Thymus (tissue), 11 donors: ENCODE data around the gene UBE2J1. TPM values are rescaled to one million over a fixed set of nuclear protein-coding genes. Genes with fewer than 3 reads are reported as not detected.

Source experiments
- DNase-seq, 9 donors: peaks; one replicate each; pipeline ENCODE4 v3.0.0-alpha.2; 2013; ENCODE audit warnings: low spot score in 9 of 9, low read depth in 6 of 9, missing footprints in 1 of 9
- H3K27ac ChIP-seq, 2 donors: one replicate each; pipeline ENCODE4 v1.5.1; 2013; ENCODE audit warnings: control low read depth in 1 of 2, low read depth in 1 of 2, low read length in 1 of 2, mild to moderate bottlenecking in 1 of 2, moderate library complexity in 1 of 2
- H3K27me3 ChIP-seq, 2 donors: one replicate each; pipeline ENCODE4 v1.5.1; 2013; ENCODE audit warnings: low read length in 1 of 2; ENCODE audit not compliant: control insufficient read depth in 2 of 2, insufficient read depth in 1 of 2
- H3K36me3 ChIP-seq, 2 donors: one replicate each; pipeline ENCODE4 v1.5.1; 2013; ENCODE audit warnings: low read length in 1 of 2, mild to moderate bottlenecking in 1 of 2, moderate library complexity in 1 of 2; ENCODE audit not compliant: control insufficient read depth in 2 of 2, insufficient read depth in 2 of 2
- H3K4me1 ChIP-seq, 2 donors: one replicate each; pipeline ENCODE4 v1.5.1; 2013; ENCODE audit warnings: low read length in 2 of 2; ENCODE audit not compliant: control insufficient read depth in 2 of 2, insufficient read depth in 2 of 2
- H3K4me3 ChIP-seq, 2 donors: one replicate each; pipeline ENCODE4 v1.5.1; 2013; ENCODE audit warnings: low read length in 2 of 2, control low read depth in 1 of 2, mild to moderate bottlenecking in 1 of 2
- H3K9me3 ChIP-seq, 2 donors: one replicate each; pipeline ENCODE4 v1.5.1; 2013; ENCODE audit warnings: low read length in 1 of 2, mild to moderate bottlenecking in 1 of 2; ENCODE audit not compliant: control insufficient read depth in 2 of 2, insufficient read depth in 1 of 2
- WGBS: extraction: QIAGEN DNeasy Blood & Tissue Kit; methylation state at CpG from one replicate; pipeline ENCODE4 v1.1.7; 2013; 5-methylcytosine and 5-hydroxymethylcytosine counted together
- polyA plus RNA-seq: library from polyadenylated mRNA; stranded (reverse); fragments of 200-250 nt; gene quantifications from one replicate; pipeline ENCODE4 v1.2.3, GENCODE V29; 2013
- total RNA-seq: library from RNA; stranded (reverse); fragments of 120-200 nt; gene quantifications from one replicate; pipeline ENCODE4 v1.2.4, GENCODE V29; 2013
- donor health status: healthy.

Gene UBE2J1
- total and polyA plus RNA-seq, 2 donors, result 41.2 to 45.7 TPM

GRCh38 chr6:89291256-89291819 lies 61.2 kb downstream of the UBE2J1 start:
- Histone ChIP-seq H3K9me3 (peaks cover 0 to 3% of the 10 kb centered on the region in 2 donors), H3K27ac (no peak overlapping the region), H3K27me3 (no peaks in the 10 kb centered on the region), H3K36me3 (no peaks in the 10 kb centered on the region), H3K4me1 (no peaks in the 10 kb centered on the region), H3K4me3 (no peak overlapping the region)
- DNase-seq, result no peak
- WGBS, result 91% methylated on average over 11 of the region's 11 CpGs

- no peaks in the 10 kb centered on the region for H3K36me3 ChIP-seq
- no peak overlapping the region for H3K4me3 ChIP-seq
- no peak for DNase-seq
- H3K27ac ChIP-seq, result no peak overlapping the region
- H3K27me3 ChIP-seq, result no peaks in the 10 kb centered on the region
- WGBS, result 95% methylated on average over 13 of the region's 13 CpGs
- no peaks in the 10 kb centered on the region for H3K4me1 ChIP-seq
- H3K9me3 ChIP-seq, result peaks cover 0 to 3% of the 10 kb centered on the region in 2 donors
Observed at GRCh38 chr6:89290401-89291155, 61.9 kb downstream of the UBE2J1 start.

- Histone ChIP-seq H3K36me3 (no peaks in the 10 kb centered on the region), H3K27ac (no peak overlapping the region), H3K27me3 (no peaks in the 10 kb centered on the region), H3K9me3 (peaks cover 0 to 3% of the 10 kb centered on the region in 2 donors), H3K4me1 (no peaks in the 10 kb centered on the region), H3K4me3 (no peak overlapping the region)
- DNase-seq, result no peak
- 96% methylated on average over 3 of the region's 3 CpGs for WGBS
Observed at GRCh38 chr6:89289710-89290109, 62.8 kb downstream of the UBE2J1 start.

- no peaks in the 10 kb centered on the region for H3K4me1 ChIP-seq
- H3K4me3 ChIP-seq, result no peak overlapping the region
- no peak for DNase-seq
- peaks cover 0 to 3% of the 10 kb centered on the region in 2 donors for H3K9me3 ChIP-seq
- 98% methylated on average over 9 of the region's 9 CpGs for WGBS
- no peaks in the 10 kb centered on the region for H3K36me3 ChIP-seq
- H3K27ac ChIP-seq, result no peak overlapping the region
- H3K27me3 ChIP-seq, result no peaks in the 10 kb centered on the region
Observed at GRCh38 chr6:89287351-89288028, 65.0 kb downstream of the UBE2J1 start.

- Histone ChIP-seq H3K36me3 (no peaks in the 10 kb centered on the region), H3K4me3 (no peak overlapping the region), H3K27ac (no peak overlapping the region), H3K9me3 (peaks cover 0 to 3% of the 10 kb centered on the region in 2 donors), H3K4me1 (no peaks in the 10 kb centered on the region), H3K27me3 (no peaks in the 10 kb centered on the region)
- DNase-seq, result no peak
- WGBS, result 94% methylated on average over 6 of the region's 6 CpGs
Observed at GRCh38 chr6:89286516-89286915, 66.0 kb downstream of the UBE2J1 start.

- Histone ChIP-seq H3K9me3 (peaks cover 0 to 2% of the 10 kb centered on the region in 2 donors), H3K27ac (no peak overlapping the region), H3K4me3 (no peak overlapping the region), H3K4me1 (no peaks in the 10 kb centered on the region), H3K27me3 (no peaks in the 10 kb centered on the region), H3K36me3 (no peaks in the 10 kb centered on the region)
- 97% methylated on average over 15 of the region's 15 CpGs for WGBS
- no peak for DNase-seq
Observed at GRCh38 chr6:89284963-89285735, 67.4 kb downstream of the UBE2J1 start.

- H3K36me3 ChIP-seq, result no peaks in the 10 kb centered on the region
- WGBS, result 99% methylated on average over 3 of the region's 3 CpGs
- H3K27ac ChIP-seq, result no peak overlapping the region
- no peak for DNase-seq
- no peaks in the 10 kb centered on the region for H3K9me3 ChIP-seq
- no peaks in the 10 kb centered on the region for H3K4me1 ChIP-seq
- no peak overlapping the region for H3K4me3 ChIP-seq
- no peaks in the 10 kb centered on the region for H3K27me3 ChIP-seq
Observed at GRCh38 chr6:89284081-89284480, 68.4 kb downstream of the UBE2J1 start.

- WGBS, result 93% methylated on average over 9 of the region's 9 CpGs
- Histone ChIP-seq H3K4me1 (no peaks in the 10 kb centered on the region), H3K27me3 (no peaks in the 10 kb centered on the region), H3K4me3 (no peak overlapping the region), H3K36me3 (no peaks in the 10 kb centered on the region), H3K9me3 (no peaks in the 10 kb centered on the region), H3K27ac (no peak overlapping the region)
- DNase-seq, result no peak
Observed at GRCh38 chr6:89282749-89283148, 69.8 kb downstream of the UBE2J1 start.
